Spleen (tissue), 11 donors: ENCODE measurements around the gene SLIT3. TPM values are rescaled to one million over a fixed set of nuclear protein-coding genes. Genes with fewer than 3 reads are reported as not detected.
A peak's percentile ranks its signal among the peaks of the same experiment; 100 is the strongest.

Experiments used
- DNase-seq: peaks from one replicate; pipeline ENCODE4 v3.0.0-alpha.2; 2020
- H3K27ac ChIP-seq, 8 donors: fragments of 200-600 bp; sonication (generic) in 7 of 8; 1 replicate in 4 of 8; 2 replicates in 4 of 8; pipeline versions ENCODE4 v1.5.0 to v1.8.0; 2016 to 2021; ENCODE audit warnings: inconsistent platforms in 4 of 8, mild to moderate bottlenecking in 4 of 8, moderate library complexity in 1 of 8
- H3K27me3 ChIP-seq, 7 donors: fragments of 200-600 bp; sonication (generic) in 6 of 7; replicated peaks in 1 of 7; 1 replicate in 4 of 7; 2 replicates in 3 of 7; pipeline versions ENCODE4 v1.5.0 to v1.8.0; 2016 to 2021; ENCODE audit warnings: inconsistent platforms in 3 of 7, mild to moderate bottlenecking in 1 of 7
- H3K36me3 ChIP-seq, 6 donors: fragments of 200-600 bp; sonication (generic) in 5 of 6; 1 replicate in 4 of 6; 2 replicates in 2 of 6; pipeline versions ENCODE4 v1.5.0 to v1.8.0; 2016 to 2021; ENCODE audit warnings: inconsistent platforms in 2 of 6
- H3K4me1 ChIP-seq, 6 donors: fragments of 200-600 bp; sonication (generic) in 5 of 6; 1 replicate in 3 of 6; 2 replicates in 3 of 6; pipeline versions ENCODE4 v1.5.0 to v1.8.0; 2016 to 2021; ENCODE audit warnings: inconsistent platforms in 3 of 6
- H3K4me3 ChIP-seq, 8 donors: fragments of 200-600 bp; sonication (generic) in 7 of 8; 1 replicate in 4 of 8; 2 replicates in 4 of 8; pipeline versions ENCODE4 v1.5.0 to v1.8.0; 2016 to 2021; ENCODE audit warnings: inconsistent platforms in 4 of 8, mild to moderate bottlenecking in 4 of 8, moderate library complexity in 2 of 8
- H3K9me3 ChIP-seq, 8 donors: fragments of 200-600 bp; sonication (generic) in 7 of 8; 1 replicate in 4 of 8; 2 replicates in 4 of 8; pipeline versions ENCODE4 v1.5.0 to v1.8.0; 2016 to 2021; ENCODE audit warnings: inconsistent platforms in 4 of 8
- POLR2A ChIP-seq, 3 donors: fragments of 450-650 bp; IDR thresholded peaks; one replicate each; pipeline ENCODE4 v1.5.1; 2017; ENCODE audit warnings: antibody characterized with exemption in 3 of 3, mild to moderate bottlenecking in 1 of 3
- POLR2AphosphoS5 ChIP-seq, 3 donors: sonication (generic); formaldehyde crosslinking; IDR thresholded peaks; one replicate each; pipeline ENCODE4 v1.5.1; 2017; ENCODE audit warnings: antibody characterized with exemption in 3 of 3
- WGBS, 5 donors: extraction: QIAGEN DNeasy Blood & Tissue Kit in 3 of 5; methylation state at CpG; one replicate each; pipeline versions ENCODE4 v1.1.5 to v1.1.7; 2013 to 2018; 5-methylcytosine and 5-hydroxymethylcytosine counted together
- intact Hi-C: fragments of 100-400 bp; cut with DNase I; formaldehyde crosslinking; loops from one replicate; pipeline ENCODE4 v1.15.0; 2023; ENCODE audit warnings: low total_unique reads
- polyA plus RNA-seq, 3 donors: library from polyadenylated mRNA; stranded (reverse); fragments of 200-250 nt; gene quantifications; one replicate each; pipeline ENCODE4 v1.2.1, GENCODE V29; 2013
- total RNA-seq, 7 donors: library from RNA; depleted of rRNA in 3 of 7; stranded (reverse); fragments of >200 nt in 3 of 7; fragmentation: NEBNext Ultra II Directional in 4 of 7; extraction: Animal tissue kit (Norgen Biotek cat#: 25700) in 4 of 7; gene quantifications; one replicate each; pipeline versions ENCODE4 v1.1.0 to v1.2.1, GENCODE V29; 2016 to 2021
- TF ChIP-seq, protein P1 (sequence below), 11 experiments: fragments of 200-600 bp in 7 of 11; fragments of 450-650 bp in 4 of 11; sonication (generic) in 4 of 11; IDR thresholded peaks in 8 of 11; conservative IDR thresholded peaks in 3 of 11; 1 replicate in 7 of 11; 2 replicates in 4 of 11; pipeline versions ENCODE4 v1.4.0 to v1.8.0; 2016 to 2021; ENCODE audit warnings: antibody characterized with exemption in 11 of 11, inconsistent platforms in 4 of 11, mild to moderate bottlenecking in 1 of 11
- donor health status: healthy with polysubstance abuse.
- donor health status: DM: no; HTN: no; CAD: no; lungs with moderate emphysema.
- donor health status: DM: no; HTN: no; CAD: no.
- donor health status: Bipolar disorder and iron deficiency.
- donor health status: healthy.
- donor health status: DM: no; HTN: no; CAD: no.
- donor health status: DM: yes; HTN: yes; CAD: no.

The SLIT3 gene
- total and polyA plus RNA-seq, 10 donors: 0.33 to 54.0 (median 13.2) TPM

DNA sequence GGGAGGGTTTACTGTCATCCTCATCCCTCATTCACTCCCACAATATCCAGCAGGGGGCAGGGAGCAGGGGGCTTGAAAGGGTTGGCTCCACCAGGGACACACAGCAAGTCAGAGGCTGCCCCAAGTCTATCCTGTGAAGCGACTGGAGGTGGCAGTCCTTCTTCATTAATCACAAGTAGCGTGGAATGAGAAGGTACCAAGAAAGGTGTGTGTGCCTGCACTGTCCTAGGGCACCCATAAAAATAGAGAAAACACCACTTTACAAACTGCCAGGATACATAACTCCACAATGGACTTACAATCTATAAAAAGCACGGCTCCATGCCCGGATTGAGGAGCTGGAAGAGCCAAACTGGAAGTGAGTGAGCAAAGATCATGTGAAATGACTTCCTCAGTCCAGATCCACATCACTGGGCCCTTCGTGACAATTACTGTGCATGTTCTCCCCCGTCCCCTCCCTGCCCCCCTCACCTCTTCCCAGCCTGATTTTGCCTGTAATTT, 183.9 kb downstream of the SLIT3 start:
- Histone ChIP-seq H3K36me3 (no peaks in the 10 kb centered on the region), H3K4me3 (no peak overlapping the region), H3K27me3 (no peaks in the 10 kb centered on the region), H3K9me3 (no peaks in the 10 kb centered on the region), H3K27ac (peak overlapping the region in 6 of 8 donors; percentile 29 to 74 (median 54)), H3K4me1 (peaks cover 0 to 11% (median 4%) of the 10 kb centered on the region in 6 donors)
- 52 to 67% (median 60%) methylated on average over 6 of the region's 6 CpGs for WGBS, 5 donors
- DNase-seq: no peak
- no peak for TF ChIP-seq POLR2A (IDR thresholded peaks at IDR 0.05)
- TF ChIP-seq, protein P1, sequence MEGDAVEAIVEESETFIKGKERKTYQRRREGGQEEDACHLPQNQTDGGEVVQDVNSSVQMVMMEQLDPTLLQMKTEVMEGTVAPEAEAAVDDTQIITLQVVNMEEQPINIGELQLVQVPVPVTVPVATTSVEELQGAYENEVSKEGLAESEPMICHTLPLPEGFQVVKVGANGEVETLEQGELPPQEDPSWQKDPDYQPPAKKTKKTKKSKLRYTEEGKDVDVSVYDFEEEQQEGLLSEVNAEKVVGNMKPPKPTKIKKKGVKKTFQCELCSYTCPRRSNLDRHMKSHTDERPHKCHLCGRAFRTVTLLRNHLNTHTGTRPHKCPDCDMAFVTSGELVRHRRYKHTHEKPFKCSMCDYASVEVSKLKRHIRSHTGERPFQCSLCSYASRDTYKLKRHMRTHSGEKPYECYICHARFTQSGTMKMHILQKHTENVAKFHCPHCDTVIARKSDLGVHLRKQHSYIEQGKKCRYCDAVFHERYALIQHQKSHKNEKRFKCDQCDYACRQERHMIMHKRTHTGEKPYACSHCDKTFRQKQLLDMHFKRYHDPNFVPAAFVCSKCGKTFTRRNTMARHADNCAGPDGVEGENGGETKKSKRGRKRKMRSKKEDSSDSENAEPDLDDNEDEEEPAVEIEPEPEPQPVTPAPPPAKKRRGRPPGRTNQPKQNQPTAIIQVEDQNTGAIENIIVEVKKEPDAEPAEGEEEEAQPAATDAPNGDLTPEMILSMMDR (IDR thresholded peaks at IDR 0.05 in 8 of 11, conservative IDR thresholded peaks at IDR 0.05 in 3 of 11): peak in 1 of 11 experiments; percentile 5
- intact Hi-C loops: no loop called here

DNA sequence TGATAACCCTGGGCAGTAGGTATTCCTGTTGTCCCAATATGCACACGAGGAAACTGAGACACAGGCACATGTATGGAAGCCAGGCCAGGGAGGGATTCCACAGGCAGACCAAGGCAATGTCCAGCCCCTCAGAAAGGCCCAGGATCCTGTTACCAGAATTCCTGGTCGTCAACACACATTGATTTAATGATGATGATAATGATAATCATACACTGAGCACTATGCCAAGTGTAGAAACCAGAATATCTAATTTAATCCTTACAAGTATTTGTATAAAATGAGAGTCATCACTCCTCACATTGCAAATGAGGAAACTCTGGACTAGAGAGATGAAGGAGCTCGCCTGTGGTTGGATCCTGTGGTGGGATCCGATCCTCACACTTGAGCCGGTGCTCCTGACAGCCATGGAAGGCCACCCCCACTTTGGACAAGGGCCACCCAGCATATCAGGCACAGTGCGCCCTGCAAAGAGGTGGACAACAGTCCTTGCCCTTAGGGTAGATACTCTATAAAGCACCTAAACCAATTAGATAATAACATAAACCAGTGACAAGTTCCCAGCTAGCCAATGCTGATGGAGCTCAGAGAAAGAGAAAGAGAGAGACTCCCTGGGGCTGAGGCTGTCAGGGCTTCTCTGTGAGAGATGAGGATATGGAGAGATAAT, 185.3 kb downstream of the SLIT3 start:
- no peak overlapping the region for H3K27ac ChIP-seq

DNA sequence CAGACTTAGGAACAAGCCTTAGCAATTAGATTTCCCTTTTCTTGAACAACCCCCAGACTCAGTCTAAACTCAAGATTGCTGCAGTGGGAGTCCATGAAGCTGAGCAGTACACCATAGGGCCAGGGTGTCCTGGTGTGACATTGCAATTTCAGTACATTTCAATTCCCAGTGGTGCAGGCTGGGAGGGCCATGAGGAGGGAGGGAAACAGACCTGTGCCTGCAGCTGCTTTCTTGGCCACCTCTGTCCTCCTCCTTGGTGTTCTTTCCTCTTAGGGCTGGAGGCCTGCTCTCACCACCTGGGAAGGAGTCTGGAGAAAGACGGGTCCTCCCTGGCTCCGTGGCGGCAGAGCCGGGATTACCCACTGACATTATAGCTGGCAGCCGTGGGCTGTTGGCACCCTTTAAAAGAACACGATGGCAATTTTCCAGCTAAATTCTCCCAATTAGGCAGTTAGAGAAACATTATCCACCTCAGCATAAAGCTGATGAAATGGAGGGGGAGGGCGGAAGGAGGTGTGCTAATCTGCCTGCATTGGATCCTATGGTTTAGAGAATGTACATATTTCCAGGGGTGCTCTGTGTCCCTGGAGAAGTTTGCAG, 186.4 kb downstream of the SLIT3 start:
- TF ChIP-seq POLR2A (IDR thresholded peaks at IDR 0.05) (no peak), POLR2AphosphoS5 (IDR thresholded peaks at IDR 0.05) (no peak)
- TF ChIP-seq, protein P1 (IDR thresholded peaks at IDR 0.05 in 8 of 11, conservative IDR thresholded peaks at IDR 0.05 in 3 of 11): no peak
- Histone ChIP-seq H3K9me3 (peaks cover 0 to 2% (median 0%) of the 10 kb centered on the region in 8 donors), H3K4me1 (peaks cover 0 to 11% (median 4%) of the 10 kb centered on the region in 6 donors), H3K36me3 (no peaks in the 10 kb centered on the region), H3K27ac (no peak overlapping the region), H3K4me3 (no peak overlapping the region), H3K27me3 (no peaks in the 10 kb centered on the region)
- no peak for DNase-seq
- 93 to 97% (median 94%) methylated on average over 7 of the region's 7 CpGs for WGBS, 5 donors
- intact Hi-C loops: no loop called here

More for the DNA sequence above, 185.3 kb downstream of the SLIT3 start:
- intact Hi-C loops: no loop called here
- DNase-seq: no peak
- WGBS, 5 donors: 84 to 94% (median 86%) methylated on average over 6 of the region's 6 CpGs
- no peaks in the 10 kb centered on the region for H3K36me3 ChIP-seq
- H3K4me1 ChIP-seq: peaks cover 0 to 11% (median 4%) of the 10 kb centered on the region in 6 donors
- H3K27me3 ChIP-seq: no peaks in the 10 kb centered on the region
- no peak overlapping the region for H3K4me3 ChIP-seq
- TF ChIP-seq POLR2AphosphoS5 (IDR thresholded peaks at IDR 0.05): no peak
- TF ChIP-seq, protein P1 (IDR thresholded peaks at IDR 0.05 in 8 of 11, conservative IDR thresholded peaks at IDR 0.05 in 3 of 11): no peak
- no peak for TF ChIP-seq POLR2A (IDR thresholded peaks at IDR 0.05)
- no peaks in the 10 kb centered on the region for H3K9me3 ChIP-seq

DNA sequence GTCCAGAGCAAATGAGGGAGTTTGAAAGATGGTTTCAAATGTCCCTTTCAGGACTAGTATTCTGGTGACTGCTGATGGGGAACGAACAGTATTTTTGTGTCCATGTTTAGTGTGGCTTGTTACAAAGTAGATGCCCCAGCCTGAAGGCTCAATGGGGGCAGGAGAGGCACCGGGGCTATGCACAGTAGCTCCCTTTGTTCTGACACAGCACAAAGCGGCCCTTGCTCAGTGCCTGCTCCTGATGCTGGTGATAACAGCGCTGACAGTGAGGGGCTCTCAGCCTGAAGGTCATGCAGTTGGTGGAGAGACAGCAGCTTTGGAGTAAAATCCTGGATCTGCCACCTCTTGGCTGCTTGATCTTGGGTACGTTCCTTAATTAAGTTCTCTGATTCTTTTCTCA, 188.9 kb downstream of the SLIT3 start:
- no peak for DNase-seq
- TF ChIP-seq, protein P1 (IDR thresholded peaks at IDR 0.05 in 8 of 11, conservative IDR thresholded peaks at IDR 0.05 in 3 of 11): no peak
- TF ChIP-seq POLR2A (IDR thresholded peaks at IDR 0.05): no peak
- no peak for TF ChIP-seq POLR2AphosphoS5 (IDR thresholded peaks at IDR 0.05)
- WGBS, 5 donors: 68 to 92% (median 86%) methylated on average over 5 of the region's 5 CpGs
- Histone ChIP-seq H3K36me3 (no peaks in the 10 kb centered on the region), H3K9me3 (peaks cover 0 to 8% (median 0%) of the 10 kb centered on the region in 8 donors), H3K4me1 (peaks cover 0 to 19% (median 5%) of the 10 kb centered on the region in 6 donors), H3K4me3 (no peak overlapping the region), H3K27ac (no peak overlapping the region), H3K27me3 (no peaks in the 10 kb centered on the region)
- intact Hi-C loops: no loop called here
